Neural cell (in vitro differentiated cells): ENCODE measurements around the gene CNTNAP5. TPM values are rescaled to one million over a fixed set of nuclear protein-coding genes. Genes with fewer than 3 reads are reported as not detected.

Source experiments
- H2AFZ ChIP-seq: fragments of 200-600, 300-800 bp; sonication (generic), shearing (Covaris generic); 2 replicates; pipeline ENCODE4 v1.6.0; 2014; ENCODE audit warnings: low read depth, mild to moderate bottlenecking, antibody characterized with exemption, low read length, moderate library complexity
- H3F3A ChIP-seq: fragments of 200-600 bp; shearing (Covaris generic); 2 replicates; pipeline ENCODE4 v1.6.1; 2016; ENCODE audit warnings: mild to moderate bottlenecking, moderate library complexity, mixed read lengths, antibody characterized with exemption, low read length; ENCODE audit not compliant: insufficient read depth, poor library complexity, severe bottlenecking
- H3K27ac ChIP-seq: fragments of 200-600, 300-800 bp; sonication (generic), shearing (Covaris generic); 2 replicates; pipeline ENCODE4 v1.5.1; 2014; ENCODE audit warnings: mild to moderate bottlenecking, low read length, moderate library complexity
- H3K27me3 ChIP-seq: fragments of 300-800, 200-600 bp; sonication (generic), shearing (Covaris generic); 2 replicates; pipeline ENCODE4 v1.6.0; 2014; ENCODE audit warnings: mild to moderate bottlenecking, low read depth, low read length, moderate library complexity; ENCODE audit not compliant: insufficient read depth
- H3K36me3 ChIP-seq: fragments of 300-800, 200-600 bp; sonication (generic), shearing (Covaris generic); 2 replicates; pipeline ENCODE4 v1.5.1; 2014; ENCODE audit warnings: mild to moderate bottlenecking, antibody characterized with exemption, low read length, moderate library complexity; ENCODE audit not compliant: insufficient read depth
- H3K4me2 ChIP-seq: fragments of 300-800, 200-600 bp; sonication (generic), shearing (Covaris generic); 2 replicates; pipeline ENCODE4 v1.6.0; 2014; ENCODE audit warnings: mild to moderate bottlenecking, low read length
- H3K4me3 ChIP-seq: fragments of 300-800, 200-600 bp; sonication (generic), shearing (Covaris generic); 2 replicates; pipeline ENCODE4 v1.5.1; 2014; ENCODE audit warnings: mild to moderate bottlenecking, low read length, moderate library complexity
- H3K79me2 ChIP-seq: fragments of 200-600 bp; shearing (Covaris generic); replicated peaks from 2 replicates; pipeline ENCODE4 v1.6.0; 2014; ENCODE audit warnings: mild to moderate bottlenecking, low read length, moderate library complexity; ENCODE audit not compliant: insufficient read depth
- H3K9ac ChIP-seq: fragments of 300-800, 200-600 bp; sonication (generic), shearing (Covaris generic); 2 replicates; pipeline ENCODE4 v1.6.1; 2016; ENCODE audit warnings: mild to moderate bottlenecking, low read length, mixed read lengths
- H3K9me2 ChIP-seq: fragments of 200-600 bp; shearing (Covaris generic); 2 replicates; pipeline ENCODE4 v1.6.1; 2016; ENCODE audit warnings: mild to moderate bottlenecking, low read length, mixed read lengths; ENCODE audit not compliant: insufficient read depth
- H3K9me3 ChIP-seq: fragments of 200-600, 300-800 bp; sonication (generic), shearing (Covaris generic); 2 replicates; pipeline ENCODE4 v1.6.1; 2016; ENCODE audit warnings: mild to moderate bottlenecking, mixed run types, low read length, moderate library complexity, mixed read lengths
- H4K20me1 ChIP-seq: fragments of 200-600 bp; shearing (Covaris generic); 2 replicates; pipeline ENCODE4 v1.6.1; 2016; ENCODE audit warnings: mild to moderate bottlenecking, mixed run types; ENCODE audit not compliant: insufficient read depth
- EP300 ChIP-seq: fragments of 450-650 bp; conservative IDR thresholded peaks from 2 replicates; pipeline ENCODE4 v1.6.1; 2014; ENCODE audit warnings: antibody characterized with exemption, mild to moderate bottlenecking, moderate library complexity; ENCODE audit not compliant: poor library complexity, severe bottlenecking
- EZH2 ChIP-seq: fragments of 200-600, 300-800 bp; shearing (Covaris generic), sonication (generic); IDR thresholded peaks from 2 replicates; pipeline ENCODE4 v1.6.1; 2014; ENCODE audit warnings: antibody characterized with exemption, low read length, borderline replicate concordance, mild to moderate bottlenecking; ENCODE audit not compliant: insufficient read depth, poor library complexity, severe bottlenecking
- MXI1 ChIP-seq: fragments of 450-650 bp; conservative IDR thresholded peaks from 2 replicates; pipeline ENCODE4 v1.6.1; 2014; ENCODE audit warnings: antibody characterized with exemption, mild to moderate bottlenecking; ENCODE audit not compliant: poor library complexity, severe bottlenecking
- POLR2AphosphoS5 ChIP-seq: IDR thresholded peaks from 2 replicates; pipeline ENCODE4 v1.6.1; 2012
- RAD21 ChIP-seq: fragments of 450-650 bp; conservative IDR thresholded peaks from 2 replicates; pipeline ENCODE4 v1.6.1; 2014; ENCODE audit warnings: antibody characterized with exemption, mild to moderate bottlenecking, moderate library complexity
- SMC3 ChIP-seq: fragments of 450-650 bp; conservative IDR thresholded peaks from 2 replicates; pipeline ENCODE4 v1.6.1; 2014; ENCODE audit warnings: antibody characterized with exemption, mild to moderate bottlenecking, moderate library complexity; ENCODE audit not compliant: poor library complexity
- TAF1 ChIP-seq: IDR thresholded peaks from 2 replicates; pipeline ENCODE4 v1.6.1; 2012; ENCODE audit warnings: low read depth
- polyA plus RNA-seq: library from polyadenylated mRNA; depleted of rRNA; stranded (reverse); fragments of >200 nt; gene quantifications from 2 replicates; pipeline ENCODE4 v1.2.3, GENCODE V29; 2014
- TF ChIP-seq, protein P1 (sequence below): fragments of 450-650 bp; IDR thresholded peaks from 2 replicates; pipeline ENCODE4 v1.5.1; 2014; ENCODE audit warnings: antibody characterized with exemption, mild to moderate bottlenecking, moderate library complexity; ENCODE audit not compliant: poor library complexity, severe bottlenecking
- TF ChIP-seq, protein P2 (sequence below): IDR thresholded peaks from 2 replicates; pipeline ENCODE4 v1.6.1; 2012; ENCODE audit warnings: borderline replicate concordance

CNTNAP5 gene
- polyA plus RNA-seq, 1 donor from 2014 or later, result 19.3 TPM

DNA sequence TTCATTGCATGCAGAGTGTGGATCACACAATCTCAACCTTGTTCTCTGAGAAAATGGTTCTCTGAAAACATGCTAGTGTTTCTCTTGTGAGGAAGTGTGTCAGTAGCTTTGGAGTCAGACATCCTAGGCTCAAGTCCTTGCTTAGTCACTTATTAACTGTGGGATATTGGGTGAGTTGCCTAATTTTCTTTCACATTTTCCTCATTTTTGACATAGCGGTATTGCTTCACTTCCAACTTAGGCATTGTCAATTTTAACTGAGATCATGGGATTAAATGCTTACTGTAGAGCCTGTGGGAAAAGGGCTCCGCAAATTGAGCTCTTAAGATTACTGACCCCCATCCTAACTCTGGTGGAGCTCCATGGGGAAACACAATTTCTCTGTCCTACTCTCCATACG is 622.2 kb downstream of the CNTNAP5 start:
- no peaks in the 10 kb centered on the region for H3K36me3 ChIP-seq
- TF ChIP-seq TAF1 (no peak), RAD21 (no peak), EP300 (no peak), SMC3 (no peak), MXI1 (no peak), EZH2 (no peak), POLR2AphosphoS5 (no peak)
- TF ChIP-seq, protein P1, sequence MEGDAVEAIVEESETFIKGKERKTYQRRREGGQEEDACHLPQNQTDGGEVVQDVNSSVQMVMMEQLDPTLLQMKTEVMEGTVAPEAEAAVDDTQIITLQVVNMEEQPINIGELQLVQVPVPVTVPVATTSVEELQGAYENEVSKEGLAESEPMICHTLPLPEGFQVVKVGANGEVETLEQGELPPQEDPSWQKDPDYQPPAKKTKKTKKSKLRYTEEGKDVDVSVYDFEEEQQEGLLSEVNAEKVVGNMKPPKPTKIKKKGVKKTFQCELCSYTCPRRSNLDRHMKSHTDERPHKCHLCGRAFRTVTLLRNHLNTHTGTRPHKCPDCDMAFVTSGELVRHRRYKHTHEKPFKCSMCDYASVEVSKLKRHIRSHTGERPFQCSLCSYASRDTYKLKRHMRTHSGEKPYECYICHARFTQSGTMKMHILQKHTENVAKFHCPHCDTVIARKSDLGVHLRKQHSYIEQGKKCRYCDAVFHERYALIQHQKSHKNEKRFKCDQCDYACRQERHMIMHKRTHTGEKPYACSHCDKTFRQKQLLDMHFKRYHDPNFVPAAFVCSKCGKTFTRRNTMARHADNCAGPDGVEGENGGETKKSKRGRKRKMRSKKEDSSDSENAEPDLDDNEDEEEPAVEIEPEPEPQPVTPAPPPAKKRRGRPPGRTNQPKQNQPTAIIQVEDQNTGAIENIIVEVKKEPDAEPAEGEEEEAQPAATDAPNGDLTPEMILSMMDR, result no peak
- TF ChIP-seq, protein P2, sequence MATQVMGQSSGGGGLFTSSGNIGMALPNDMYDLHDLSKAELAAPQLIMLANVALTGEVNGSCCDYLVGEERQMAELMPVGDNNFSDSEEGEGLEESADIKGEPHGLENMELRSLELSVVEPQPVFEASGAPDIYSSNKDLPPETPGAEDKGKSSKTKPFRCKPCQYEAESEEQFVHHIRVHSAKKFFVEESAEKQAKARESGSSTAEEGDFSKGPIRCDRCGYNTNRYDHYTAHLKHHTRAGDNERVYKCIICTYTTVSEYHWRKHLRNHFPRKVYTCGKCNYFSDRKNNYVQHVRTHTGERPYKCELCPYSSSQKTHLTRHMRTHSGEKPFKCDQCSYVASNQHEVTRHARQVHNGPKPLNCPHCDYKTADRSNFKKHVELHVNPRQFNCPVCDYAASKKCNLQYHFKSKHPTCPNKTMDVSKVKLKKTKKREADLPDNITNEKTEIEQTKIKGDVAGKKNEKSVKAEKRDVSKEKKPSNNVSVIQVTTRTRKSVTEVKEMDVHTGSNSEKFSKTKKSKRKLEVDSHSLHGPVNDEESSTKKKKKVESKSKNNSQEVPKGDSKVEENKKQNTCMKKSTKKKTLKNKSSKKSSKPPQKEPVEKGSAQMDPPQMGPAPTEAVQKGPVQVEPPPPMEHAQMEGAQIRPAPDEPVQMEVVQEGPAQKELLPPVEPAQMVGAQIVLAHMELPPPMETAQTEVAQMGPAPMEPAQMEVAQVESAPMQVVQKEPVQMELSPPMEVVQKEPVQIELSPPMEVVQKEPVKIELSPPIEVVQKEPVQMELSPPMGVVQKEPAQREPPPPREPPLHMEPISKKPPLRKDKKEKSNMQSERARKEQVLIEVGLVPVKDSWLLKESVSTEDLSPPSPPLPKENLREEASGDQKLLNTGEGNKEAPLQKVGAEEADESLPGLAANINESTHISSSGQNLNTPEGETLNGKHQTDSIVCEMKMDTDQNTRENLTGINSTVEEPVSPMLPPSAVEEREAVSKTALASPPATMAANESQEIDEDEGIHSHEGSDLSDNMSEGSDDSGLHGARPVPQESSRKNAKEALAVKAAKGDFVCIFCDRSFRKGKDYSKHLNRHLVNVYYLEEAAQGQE, result no peak

DNA sequence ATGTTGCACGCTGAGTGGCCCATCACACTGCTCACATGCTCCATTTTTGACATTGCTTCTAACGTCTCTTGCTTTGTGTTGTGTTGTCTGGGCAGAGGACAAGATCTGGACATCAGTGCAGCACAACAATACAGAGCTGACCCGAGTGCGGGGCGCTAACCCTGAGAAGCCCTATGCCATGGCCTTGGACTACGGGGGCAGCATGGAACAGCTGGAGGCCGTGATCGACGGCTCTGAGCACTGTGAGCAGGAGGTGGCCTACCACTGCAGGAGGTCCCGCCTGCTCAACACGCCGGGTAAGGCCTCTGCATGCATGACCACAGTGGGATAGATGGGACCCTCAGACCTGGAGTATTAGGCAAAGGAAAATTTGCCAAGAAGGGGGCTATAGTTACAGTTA is 622.6 kb downstream of the CNTNAP5 start:
- Histone ChIP-seq H3K27ac (no peak overlapping the region), H3K36me3 (no peaks in the 10 kb centered on the region), H2AFZ (no peak overlapping the region), H3K4me2 (no peak overlapping the region), H3K9me3 (no peaks in the 10 kb centered on the region), H3K79me2 (no peaks in the 10 kb centered on the region), H3K27me3 (no peaks in the 10 kb centered on the region), H3K4me3 (no peak overlapping the region), H3K9ac (no peak overlapping the region), H3K9me2 (no peaks in the 10 kb centered on the region), H4K20me1 (no peaks in the 10 kb centered on the region), H3F3A (no peaks in the 10 kb centered on the region)
- TF ChIP-seq, protein P1, result no peak
- no peak for TF ChIP-seq SMC3
- TF ChIP-seq EZH2, result no peak
- no peak for TF ChIP-seq EP300

More for the DNA sequence above, 622.2 kb downstream of the CNTNAP5 start:
- Histone ChIP-seq H2AFZ (no peak overlapping the region), H3K4me3 (no peak overlapping the region), H3K9ac (no peak overlapping the region), H3F3A (no peaks in the 10 kb centered on the region), H3K4me2 (no peak overlapping the region), H3K9me2 (no peaks in the 10 kb centered on the region), H3K27me3 (no peaks in the 10 kb centered on the region), H4K20me1 (no peaks in the 10 kb centered on the region), H3K9me3 (no peaks in the 10 kb centered on the region), H3K27ac (no peak overlapping the region), H3K79me2 (no peaks in the 10 kb centered on the region)
